OCI-LY3 (cell line): ENCODE data around the gene ZHX3.

ENCODE experiments used
- H2AFZ ChIP-seq: fragments of 200-600, 300-600 bp; shearing (Covaris generic); 2 replicates; pipeline ENCODE4 v1.6.0; 2014; ENCODE audit warnings: antibody characterized with exemption, low read depth, low read length
- H3K27ac ChIP-seq: fragments of 200-600, 300-600 bp; sonication (generic); 2 replicates; pipeline ENCODE4 v1.5.1; 2014; ENCODE audit warnings: mild to moderate bottlenecking, low read length, moderate library complexity, mixed read lengths
- H3K27me3 ChIP-seq: fragments of 200-600, 300-600 bp; sonication (generic); 2 replicates; pipeline ENCODE4 v1.6.1; 2014; ENCODE audit warnings: low read depth, low read length, mixed read lengths
- H3K36me3 ChIP-seq: fragments of 200-600, 300-600 bp; sonication (generic); replicated peaks from 2 replicates; pipeline ENCODE3; 2014; ENCODE audit warnings: low read depth, low read length, mixed read lengths
- H3K4me1 ChIP-seq: fragments of 300-600, 200-600 bp; sonication (generic); 2 replicates; pipeline ENCODE4 v1.6.1; 2014; ENCODE audit warnings: low read length, mixed read lengths
- H3K4me2 ChIP-seq: fragments of 200-600, 300-600 bp; sonication (generic); 2 replicates; pipeline ENCODE4 v1.6.1; 2014; ENCODE audit warnings: low read length, mixed read lengths
- H3K4me3 ChIP-seq: fragments of 300-600, 200-600 bp; sonication (generic); 2 replicates; pipeline ENCODE4 v1.5.1; 2014; ENCODE audit warnings: antibody characterized with exemption, mild to moderate bottlenecking, low read length, moderate library complexity
- H3K79me2 ChIP-seq: fragments of 300-600, 200-600 bp; shearing (Covaris generic); 2 replicates; pipeline ENCODE4 v1.6.1; 2014; ENCODE audit warnings: mild to moderate bottlenecking, low read length, mixed read lengths
- H3K9ac ChIP-seq: fragments of 300-600, 200-600 bp; shearing (Covaris generic); 2 replicates; pipeline ENCODE4 v1.6.0; 2014; ENCODE audit warnings: mild to moderate bottlenecking, low read length, moderate library complexity
- H3K9me3 ChIP-seq: fragments of 200-600, 300-600 bp; shearing (Covaris generic); 2 replicates; pipeline ENCODE4 v1.6.1; 2014; ENCODE audit warnings: low read length, mixed read lengths; ENCODE audit not compliant: insufficient read depth
- H4K20me1 ChIP-seq: fragments of 200-600, 300-600 bp; sonication (generic); 2 replicates; pipeline ENCODE4 v1.6.1; 2016; ENCODE audit warnings: low read length, mixed read lengths; ENCODE audit not compliant: insufficient read depth
- CTCF ChIP-seq: fragments of 200-600, 300-600 bp; sonication (generic); IDR thresholded peaks from 2 replicates; pipeline ENCODE4 v1.5.1; 2014; ENCODE audit warnings: antibody characterized with exemption, low read length, low read depth
- EZH2phosphoT487 ChIP-seq: fragments of 200-600 bp; shearing (Covaris generic); IDR thresholded peaks from 2 replicates; pipeline ENCODE4 v1.6.1; 2018; ENCODE audit warnings: antibody characterized with exemption, mixed run types, low read depth

Gene ZHX3

GRCh38 chr20:41152108-41152757 is 165.3 kb downstream of the ZHX3 start:
- Histone ChIP-seq H3K36me3 (peaks cover 3% of the 10 kb centered on the region), H3K4me3 (no peak overlapping the region), H3K9me3 (no peaks in the 10 kb centered on the region), H3K4me1 (peaks cover 9% of the 10 kb centered on the region), H3K27me3 (no peaks in the 10 kb centered on the region), H3K9ac (no peak overlapping the region), H4K20me1 (peaks cover 98% of the 10 kb centered on the region), H2AFZ (no peak overlapping the region), H3K4me2 (no peak overlapping the region), H3K27ac (no peak overlapping the region), H3K79me2 (peaks cover 99% of the 10 kb centered on the region)
- TF ChIP-seq CTCF (no peak), EZH2phosphoT487 (no peak)

- H3K27ac ChIP-seq: no peak overlapping the region
- H3K4me3 ChIP-seq: no peak overlapping the region
- H3K79me2 ChIP-seq: peaks cover 99% of the 10 kb centered on the region
- no peaks in the 10 kb centered on the region; the same call in 1 of the 2 replicates for H3K4me1 ChIP-seq
- H3K9ac ChIP-seq: no peak overlapping the region
- H2AFZ ChIP-seq: no peak overlapping the region
- no peak for TF ChIP-seq CTCF
- TF ChIP-seq EZH2phosphoT487: no peak
- H3K36me3 ChIP-seq: peaks cover 7% of the 10 kb centered on the region
- no peaks in the 10 kb centered on the region for H3K9me3 ChIP-seq
- no peaks in the 10 kb centered on the region for H3K27me3 ChIP-seq
- peaks cover 98% of the 10 kb centered on the region for H4K20me1 ChIP-seq
- H3K4me2 ChIP-seq: no peak overlapping the region
Measured at GRCh38 chr20:41151134-41151869, 166.2 kb downstream of the ZHX3 start.

- Histone ChIP-seq H3K27me3 (no peaks in the 10 kb centered on the region), H3K4me2 (no peak overlapping the region), H3K36me3 (peaks cover 7% of the 10 kb centered on the region), H3K9ac (no peak overlapping the region), H3K27ac (no peak overlapping the region), H2AFZ (no peak overlapping the region), H3K9me3 (no peaks in the 10 kb centered on the region), H3K79me2 (peaks cover 99% of the 10 kb centered on the region), H4K20me1 (peaks cover 98% of the 10 kb centered on the region), H3K4me1 (no peaks in the 10 kb centered on the region), H3K4me3 (no peak overlapping the region)
- no peak for TF ChIP-seq EZH2phosphoT487
- TF ChIP-seq CTCF: no peak
Measured at GRCh38 chr20:41150664-41151063, 166.9 kb downstream of the ZHX3 start.

GRCh38 chr20:41148942-41149341 is 168.6 kb downstream of the ZHX3 start:
- Histone ChIP-seq H3K36me3 (peaks cover 15% of the 10 kb centered on the region), H3K4me1 (no peaks in the 10 kb centered on the region), H3K9ac (no peak overlapping the region), H3K9me3 (no peaks in the 10 kb centered on the region), H3K79me2 (peaks cover 99% of the 10 kb centered on the region), H3K27me3 (no peaks in the 10 kb centered on the region), H3K4me3 (no peak overlapping the region), H2AFZ (no peak overlapping the region), H3K27ac (no peak overlapping the region), H4K20me1 (peaks cover 98% of the 10 kb centered on the region), H3K4me2 (no peak overlapping the region)
- TF ChIP-seq EZH2phosphoT487 (no peak), CTCF (no peak)
